ENCODE data around the gene LRTM2. TPM values are rescaled to one million over a fixed set of nuclear protein-coding genes. Genes with fewer than 3 reads are reported as not detected.

LRTM2 gene
- total RNA-seq, 2 donors from 2014 or later = not detected

GRCh38 chr12:1800401-1801302 lies 19.7 kb upstream of the LRTM2 start:
- Histone ChIP-seq H3K27ac (no peak overlapping the region), H3K4me1 (ENCODE audit: control insufficient read depth in 1 of 2, low read depth in 2 of 2) (peaks cover 0 to 27% of the 10 kb centered on the region in 2 donors), H3K4me3 (no peak overlapping the region), H3K27me3 (replicated peaks; ENCODE audit: insufficient read depth) (no peaks in the 10 kb centered on the region), H3K36me3 (no peaks in the 10 kb centered on the region), H3K9me3 (no peaks in the 10 kb centered on the region)
- DNase-seq (ENCODE audit: low spot score) (no peak), ATAC-seq (ENCODE audit: insufficient number of reproducible peaks, low FRiP score, low read depth) (no peak)
- TF ChIP-seq CTCF (IDR thresholded peaks at IDR 0.05) = no peak

GRCh38 chr12:1801303-1801975 lies 18.9 kb upstream of the LRTM2 start:
- Histone ChIP-seq H3K36me3 (no peaks in the 10 kb centered on the region), H3K27me3 (replicated peaks; ENCODE audit: insufficient read depth) (no peaks in the 10 kb centered on the region), H3K27ac (no peak overlapping the region), H3K4me1 (ENCODE audit: control insufficient read depth in 1 of 2, low read depth in 2 of 2) (peaks cover 0 to 29% of the 10 kb centered on the region in 2 donors), H3K9me3 (no peaks in the 10 kb centered on the region), H3K4me3 (no peak overlapping the region)
- TF ChIP-seq CTCF (IDR thresholded peaks at IDR 0.05) = no peak
- ATAC-seq (ENCODE audit: insufficient number of reproducible peaks, low FRiP score, low read depth) = no peak
- no peak for DNase-seq (ENCODE audit: low spot score)

- Histone ChIP-seq H3K27me3 (replicated peaks; ENCODE audit: insufficient read depth) (no peaks in the 10 kb centered on the region), H3K4me3 (no peak overlapping the region), H3K9me3 (no peaks in the 10 kb centered on the region), H3K4me1 (ENCODE audit: control insufficient read depth in 1 of 2, low read depth in 2 of 2) (peaks cover 0 to 19% of the 10 kb centered on the region in 2 donors), H3K36me3 (no peaks in the 10 kb centered on the region), H3K27ac (no peak overlapping the region)
- ATAC-seq (ENCODE audit: insufficient number of reproducible peaks, low FRiP score, low read depth) (no peak), DNase-seq (ENCODE audit: low spot score) (no peak)
- no peak for TF ChIP-seq CTCF (IDR thresholded peaks at IDR 0.05)
Observed at GRCh38 chr12:1803736-1804135, 16.6 kb upstream of the LRTM2 start.

- ATAC-seq (ENCODE audit: insufficient number of reproducible peaks, low FRiP score, low read depth) (no peak), DNase-seq (ENCODE audit: low spot score) (peak; percentile 47)
- Histone ChIP-seq H3K27me3 (replicated peaks; ENCODE audit: insufficient read depth) (no peaks in the 10 kb centered on the region), H3K4me3 (no peak overlapping the region), H3K27ac (no peak overlapping the region), H3K9me3 (no peaks in the 10 kb centered on the region), H3K36me3 (no peaks in the 10 kb centered on the region), H3K4me1 (ENCODE audit: control insufficient read depth in 1 of 2, low read depth in 2 of 2) (peaks cover 0 to 23% of the 10 kb centered on the region in 2 donors)
- TF ChIP-seq CTCF (IDR thresholded peaks at IDR 0.05) = no peak
Observed at GRCh38 chr12:1804545-1805332, 15.6 kb upstream of the LRTM2 start.

Measured in thoracic aorta (tissue), 2 donors.